Kidney (tissue), 22 donors: ENCODE results near the gene PNMT. TPM values are rescaled to one million over a fixed set of nuclear protein-coding genes. Genes with fewer than 3 reads are reported as not detected.

ENCODE experiments used
- DNase-seq, 5 donors: peaks; one replicate each; pipeline ENCODE4 v3.0.0-alpha.2; 2013 to 2020
- FAIRE-seq: peaks from 2 replicates; lab custom pipeline; 2012; peaks lifted over from hg19 to GRCh38; lab: Jason Lieb, UNC
- H3K27ac ChIP-seq, 2 donors: one replicate each; pipeline ENCODE4 v1.7.0; 2013; ENCODE audit warnings: low read depth in 2 of 2, low read length in 2 of 2, inconsistent platforms in 1 of 2
- H3K27me3 ChIP-seq: one replicate; pipeline ENCODE4 v1.7.1; 2013; ENCODE audit warnings: low read length, inconsistent platforms; ENCODE audit not compliant: control insufficient read depth, insufficient read depth
- H3K36me3 ChIP-seq, 3 donors: one replicate each; pipeline versions ENCODE4 v1.7.0 to v1.7.1; 2013; ENCODE audit warnings: low read length in 3 of 3, control low read depth in 1 of 3, inconsistent platforms in 1 of 3; ENCODE audit not compliant: insufficient read depth in 3 of 3, control insufficient read depth in 2 of 3
- H3K4me1 ChIP-seq, 3 donors: one replicate each; pipeline versions ENCODE4 v1.7.0 to v1.7.1; 2013; ENCODE audit warnings: low read length in 3 of 3, inconsistent platforms in 1 of 3, low read depth in 1 of 3; ENCODE audit not compliant: control insufficient read depth in 2 of 3, insufficient read depth in 2 of 3
- H3K4me3 ChIP-seq, 3 donors: one replicate each; pipeline versions ENCODE4 v1.7.0 to v1.8.1; 2013; ENCODE audit warnings: low read length in 3 of 3, control low read depth in 1 of 3, inconsistent platforms in 1 of 3
- H3K9ac ChIP-seq, 3 donors: one replicate each; pipeline versions ENCODE4 v1.7.0 to v1.7.1; 2013; ENCODE audit warnings: low read length in 3 of 3, control low read depth in 1 of 3, inconsistent platforms in 1 of 3
- H3K9me3 ChIP-seq, 3 donors: one replicate each; pipeline versions ENCODE4 v1.7.0 to v1.7.1; 2013; ENCODE audit warnings: low read length in 3 of 3, control low read depth in 1 of 3, inconsistent platforms in 1 of 3; ENCODE audit not compliant: control insufficient read depth in 2 of 3, insufficient read depth in 1 of 3
- intact Hi-C: fragments of 100-400 bp; cut with DNase I; formaldehyde crosslinking; loops from one replicate; pipeline ENCODE4 v1.11.1; 2022
- long read RNA-seq, 10 donors: library from polyadenylated mRNA in 1 of 10; unstranded in 1 of 10; transcript quantifications; one replicate each; pipeline ENCODE4 v2.0.0 and lab custom pipeline, GENCODE V29; 2021 to 2026
- polyA plus RNA-seq: library from polyadenylated mRNA; stranded (reverse); fragments of 350-450 nt; fragmentation: Illumina TruSeq; extraction: RNeasy Lipid Tissue Mini Kit (QIAGEN cat#74804); gene quantifications from one replicate; pipeline ENCODE4 v1.2.3, GENCODE V29; 2014; ENCODE audit warnings: low read depth, low replicate concordance; ENCODE audit not compliant: insufficient read depth
- total RNA-seq: library from RNA; stranded (reverse); fragmentation: NEBNext Ultra II Directional; extraction: Animal tissue kit (Norgen Biotek cat#: 25700); gene quantifications from one replicate; pipeline ENCODE4 v1.2.1, GENCODE V29; 2021
- TF ChIP-seq, protein P1 (sequence below): IDR thresholded peaks from 3 replicates; pipeline ENCODE4 v1.5.1; 2012; ENCODE audit warnings: mild to moderate bottlenecking, moderate library complexity, borderline replicate concordance; ENCODE audit not compliant: insufficient read depth; ENCODE audit errors: extremely low read depth
- donor health status: control.
- donor health status: control.
- donor health status: control.
- donor health status: control.
- donor health status: control.
- donor health status: DM: yes; HTN: yes; CAD: no.
- donor health status: Normal renal cell carcinoma (clear cell type).

The PNMT gene, protein sequence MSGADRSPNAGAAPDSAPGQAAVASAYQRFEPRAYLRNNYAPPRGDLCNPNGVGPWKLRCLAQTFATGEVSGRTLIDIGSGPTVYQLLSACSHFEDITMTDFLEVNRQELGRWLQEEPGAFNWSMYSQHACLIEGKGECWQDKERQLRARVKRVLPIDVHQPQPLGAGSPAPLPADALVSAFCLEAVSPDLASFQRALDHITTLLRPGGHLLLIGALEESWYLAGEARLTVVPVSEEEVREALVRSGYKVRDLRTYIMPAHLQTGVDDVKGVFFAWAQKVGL
- total RNA-seq (8.2 TPM), polyA plus RNA-seq (2.0 TPM)
- long read RNA-seq, donor 1: 0 reads
- long read RNA-seq, donor 2, partial matches to known transcripts: 0 of 1 reads
- long read RNA-seq, donor 2, other reads (novel, unspliced or antisense): 0 of 1 reads
- long read RNA-seq, donor 3, partial matches to known transcripts: 0 of 2 reads
- long read RNA-seq, donor 3, other reads (novel, unspliced or antisense): 0 of 2 reads
- long read RNA-seq, donor 4, partial matches to known transcripts: 0 of 2 reads
- long read RNA-seq, donor 4, other reads (novel, unspliced or antisense): 0 of 2 reads
- long read RNA-seq, donor 5: 0 reads
- long read RNA-seq, donor 6: 0 reads
- long read RNA-seq, donor 7, partial matches to known transcripts: 3 of 6 reads
- long read RNA-seq, donor 7, other reads (novel, unspliced or antisense): 0 of 6 reads
- long read RNA-seq, donor 8, partial matches to known transcripts: 0 of 2 reads
- long read RNA-seq, donor 8, other reads (novel, unspliced or antisense): 0 of 2 reads
- long read RNA-seq, donor 9, partial matches to known transcripts: 0 of 2 reads
- long read RNA-seq, donor 9, other reads (novel, unspliced or antisense): 0 of 2 reads
- long read RNA-seq, donor 10: 0 reads

DNA sequence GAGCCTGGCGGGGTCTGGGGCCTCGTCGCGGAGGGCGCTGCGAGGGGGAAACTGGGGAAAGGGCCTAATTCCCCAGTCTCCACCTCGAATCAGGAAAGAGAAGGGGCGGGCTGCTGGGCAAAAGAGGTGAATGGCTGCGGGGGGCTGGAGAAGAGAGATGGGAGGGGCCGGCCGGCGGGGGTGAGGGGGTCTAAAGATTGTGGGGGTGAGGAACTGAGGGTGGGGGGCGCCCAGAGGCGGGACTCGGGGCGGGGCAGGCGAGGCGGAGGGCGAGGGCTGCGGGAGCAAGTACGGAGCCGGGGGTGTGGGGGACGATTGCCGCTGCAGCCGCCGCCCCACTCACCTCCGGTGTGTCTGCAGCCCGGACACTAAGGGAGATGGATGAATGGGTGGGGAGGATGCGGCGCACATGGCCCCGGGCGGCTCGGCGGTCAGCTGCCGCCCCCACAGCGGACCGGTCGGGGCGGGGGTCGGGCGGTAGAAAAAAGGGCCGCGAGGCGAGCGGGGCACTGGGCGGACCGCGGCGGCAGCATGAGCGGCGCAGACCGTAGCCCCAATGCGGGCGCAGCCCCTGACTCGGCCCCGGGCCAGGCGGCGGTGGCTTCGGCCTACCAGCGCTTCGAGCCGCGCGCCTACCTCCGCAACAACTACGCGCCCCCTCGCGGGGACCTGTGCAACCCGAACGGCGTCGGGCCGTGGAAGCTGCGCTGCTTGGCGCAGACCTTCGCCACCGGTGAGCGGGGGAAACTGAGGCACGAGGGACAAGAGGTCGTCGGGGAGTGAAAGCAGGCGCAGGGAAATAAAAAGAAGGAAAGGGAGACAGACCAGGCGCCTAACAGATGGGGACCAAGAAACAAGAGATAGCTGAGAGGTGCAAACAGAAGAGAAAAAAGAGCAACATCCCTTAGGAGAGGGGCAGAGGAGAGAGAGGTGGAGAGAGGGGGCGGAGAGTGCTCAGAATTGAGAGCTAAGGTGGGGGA lies at the start of gene PNMT:
TSS of gene PNMT (plus strand) at position 509 of the 980 bp plus-strand sequence. CDS start at position 532, 23 bp downstream.
- peak within 1 kb of the TSS in 1 of 3 donors; percentile 26 for H3K9ac ChIP-seq
- H3K27me3 ChIP-seq: no peaks in the 10 kb centered on the region
- H3K4me1 ChIP-seq: peaks cover 0 to 33% (median 16%) of the 10 kb centered on the region in 3 donors
- H3K9me3 ChIP-seq: no peaks in the 10 kb centered on the region
- intact Hi-C loops: no loop called here
- DNase-seq (peak; percentile 76 to 89 (median 84)), FAIRE-seq (no peak)
- H3K4me3 ChIP-seq: peak within 1 kb of the TSS in 1 of 3 donors; percentile 17
- no peak within 1 kb of the TSS for H3K27ac ChIP-seq
- no peaks in the 10 kb centered on the region for H3K36me3 ChIP-seq
- TF ChIP-seq, protein P1, sequence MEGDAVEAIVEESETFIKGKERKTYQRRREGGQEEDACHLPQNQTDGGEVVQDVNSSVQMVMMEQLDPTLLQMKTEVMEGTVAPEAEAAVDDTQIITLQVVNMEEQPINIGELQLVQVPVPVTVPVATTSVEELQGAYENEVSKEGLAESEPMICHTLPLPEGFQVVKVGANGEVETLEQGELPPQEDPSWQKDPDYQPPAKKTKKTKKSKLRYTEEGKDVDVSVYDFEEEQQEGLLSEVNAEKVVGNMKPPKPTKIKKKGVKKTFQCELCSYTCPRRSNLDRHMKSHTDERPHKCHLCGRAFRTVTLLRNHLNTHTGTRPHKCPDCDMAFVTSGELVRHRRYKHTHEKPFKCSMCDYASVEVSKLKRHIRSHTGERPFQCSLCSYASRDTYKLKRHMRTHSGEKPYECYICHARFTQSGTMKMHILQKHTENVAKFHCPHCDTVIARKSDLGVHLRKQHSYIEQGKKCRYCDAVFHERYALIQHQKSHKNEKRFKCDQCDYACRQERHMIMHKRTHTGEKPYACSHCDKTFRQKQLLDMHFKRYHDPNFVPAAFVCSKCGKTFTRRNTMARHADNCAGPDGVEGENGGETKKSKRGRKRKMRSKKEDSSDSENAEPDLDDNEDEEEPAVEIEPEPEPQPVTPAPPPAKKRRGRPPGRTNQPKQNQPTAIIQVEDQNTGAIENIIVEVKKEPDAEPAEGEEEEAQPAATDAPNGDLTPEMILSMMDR: peak; percentile 73

- no peak for FAIRE-seq
- Histone ChIP-seq H3K4me1 (peaks cover 0 to 8% (median 3%) of the 10 kb centered on the region in 3 donors), H3K9me3 (no peaks in the 10 kb centered on the region), H3K27me3 (peaks cover 2% of the 10 kb centered on the region), H3K36me3 (no peaks in the 10 kb centered on the region), H3K4me3 (peak overlapping the region in 2 of 3 donors; percentile 68), H3K9ac (peak overlapping the region in 1 of 3 donors; percentile 59), H3K27ac (no peak overlapping the region)
- intact Hi-C loops: no loop called here
- TF ChIP-seq, protein P1: no peak
- DNase-seq: peak in 1 of 5 donors; percentile 69
Observed at GRCh38 chr17:39618956-39619785, 49.1 kb upstream of the PNMT start.

DNA sequence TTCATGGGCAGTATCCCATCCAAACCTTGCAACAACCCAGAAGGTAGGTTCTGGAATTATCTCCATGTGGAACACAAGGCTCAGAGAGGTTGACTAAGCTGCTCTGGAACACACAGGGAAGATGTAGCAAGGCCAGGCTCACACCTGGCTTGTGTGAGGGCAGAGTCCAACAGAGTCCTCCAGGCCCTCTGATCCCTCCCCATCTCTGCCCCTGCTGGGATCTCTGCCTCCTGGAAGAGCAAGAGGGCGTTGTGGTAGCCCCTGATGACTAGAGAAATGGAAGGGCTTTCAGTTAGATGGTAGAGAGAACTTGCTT lies 48.5 kb upstream of the PNMT start:
- Histone ChIP-seq H3K4me3 (no peak overlapping the region), H3K9ac (no peak overlapping the region), H3K27me3 (peaks cover 2% of the 10 kb centered on the region), H3K27ac (no peak overlapping the region), H3K4me1 (peaks cover 0 to 8% (median 3%) of the 10 kb centered on the region in 3 donors), H3K36me3 (no peaks in the 10 kb centered on the region), H3K9me3 (no peaks in the 10 kb centered on the region)
- TF ChIP-seq, protein P1: no peak
- intact Hi-C loops: loop anchor here (10.0 kb wide), 1 partner anchor 75 kb away; no protein-coding TSS in a partner anchor
- DNase-seq (no peak), FAIRE-seq (no peak)
